HEK293 (cell line): ENCODE data around the gene APRT.

Experiments
- CTCF ChIA-PET: fragments of 350-600 bp; formaldehyde crosslinking; extraction: SDS; loops from one replicate; lab custom pipeline; 2021; ENCODE audit warnings: antibody characterized with exemption; lab: Yijun Ruan, JAX
- POLR2A ChIA-PET: fragments of 300-600 bp; formaldehyde crosslinking; extraction: SDS; loops from one replicate; lab custom pipeline; 2020; ENCODE audit warnings: antibody characterized with exemption, inconsistent platforms; lab: Yijun Ruan, JAX
- H3K27ac ChIP-seq: fragments of 200-500 bp; sonication (Bioruptor generic); 2 replicates; pipeline ENCODE4 v1.5.1; 2014; ENCODE audit warnings: low read depth, low read length, control low read depth, inconsistent platforms; ENCODE audit errors: extremely low read depth
- H3K36me3 ChIP-seq, 2 experiments: fragments of 200-500 bp in 1 of 2; sonication (Bioruptor generic) in 1 of 2; 1 replicate in 1 of 2; 2 replicates in 1 of 2; pipeline ENCODE4 v1.5.1; 2014 to 2017; ENCODE audit warnings: inconsistent platforms in 2 of 2, low read length in 2 of 2; ENCODE audit not compliant: control insufficient read depth in 2 of 2, insufficient read depth in 1 of 2
- H3K4me1 ChIP-seq: fragments of 200-500 bp; sonication (Bioruptor generic); 2 replicates; pipeline ENCODE4 v1.5.1; 2014; ENCODE audit warnings: mild to moderate bottlenecking, low read length, inconsistent platforms; ENCODE audit not compliant: control insufficient read depth, insufficient read depth
- H3K4me3 ChIP-seq: 2 replicates; pipeline ENCODE4 v1.5.1; 2011; ENCODE audit warnings: low read depth, mild to moderate bottlenecking, control low read depth, low read length, moderate library complexity
- H3K9me3 ChIP-seq: fragments of 200-500 bp; sonication (Bioruptor generic); 2 replicates; pipeline ENCODE4 v1.5.1; 2014; ENCODE audit warnings: low read depth, low read length, inconsistent platforms; ENCODE audit not compliant: control insufficient read depth, insufficient read depth
- GLI2 ChIP-seq: fragments of 450-650 bp; formaldehyde crosslinking; IDR thresholded peaks from 2 replicates; pipeline ENCODE4; 2017; ENCODE audit warnings: missing biosample characterization, missing genetic modification characterization, low read depth, borderline replicate concordance
- HIC1 ChIP-seq: fragments of 450-650 bp; formaldehyde crosslinking; IDR thresholded peaks from 2 replicates; pipeline ENCODE4 v1.5.1; 2016; ENCODE audit warnings: missing biosample characterization, missing genetic modification characterization
- KLF16 ChIP-seq: fragments of 450-650 bp; formaldehyde crosslinking; IDR thresholded peaks from 2 replicates; pipeline ENCODE4 v1.5.1; 2017; ENCODE audit warnings: missing biosample characterization, missing genetic modification characterization
- MEIS1 ChIP-seq: sonication (generic); formaldehyde crosslinking; IDR thresholded peaks from 2 replicates; pipeline ENCODE4 v1.8.1; 2022; ENCODE audit warnings: missing genetic modification reagents, mild to moderate bottlenecking, borderline replicate concordance
- MYNN ChIP-seq: fragments of 450-650 bp; formaldehyde crosslinking; IDR thresholded peaks from 2 replicates; pipeline ENCODE4 v1.5.1; 2016; ENCODE audit warnings: missing biosample characterization, missing genetic modification characterization, borderline replicate concordance
- PBX3 ChIP-seq: sonication (generic); formaldehyde crosslinking; IDR thresholded peaks from 2 replicates; pipeline ENCODE4 v1.8.1; 2022; ENCODE audit warnings: mild to moderate bottlenecking, moderate library complexity, missing genetic modification reagents
- SCRT2 ChIP-seq: fragments of 450-650 bp; formaldehyde crosslinking; IDR thresholded peaks from 2 replicates; pipeline ENCODE4 v1.5.1; 2016; ENCODE audit warnings: missing biosample characterization, missing genetic modification characterization
- TRIM28 ChIP-seq: IDR thresholded peaks from 2 replicates; pipeline ENCODE4 v1.6.1; 2011; ENCODE audit warnings: low read length, control low read depth, borderline replicate concordance
- ZBTB48 ChIP-seq: fragments of 450-650 bp; formaldehyde crosslinking; IDR thresholded peaks from 2 replicates; pipeline ENCODE4 v1.5.1; 2016; ENCODE audit warnings: missing biosample characterization, missing genetic modification characterization
- ZBTB49 ChIP-seq: fragments of 450-650 bp; formaldehyde crosslinking; IDR thresholded peaks from 2 replicates; pipeline ENCODE4 v1.5.1; 2016; ENCODE audit warnings: missing biosample characterization, missing genetic modification characterization, low read depth
- ZNF114 ChIP-seq: fragments of 450-650 bp; formaldehyde crosslinking; IDR thresholded peaks from 2 replicates; pipeline ENCODE4 v1.5.0; 2017; ENCODE audit warnings: missing biosample characterization, missing genetic modification characterization
- ZNF138 ChIP-seq: fragments of 450-650 bp; formaldehyde crosslinking; IDR thresholded peaks from 2 replicates; pipeline ENCODE4 v1.5.1; 2016; ENCODE audit warnings: missing biosample characterization, missing genetic modification characterization, borderline replicate concordance
- ZNF221 ChIP-seq: fragments of 450-650 bp; formaldehyde crosslinking; IDR thresholded peaks from 2 replicates; pipeline ENCODE4 v1.5.1; 2017; ENCODE audit warnings: missing biosample characterization, missing genetic modification characterization, borderline replicate concordance
- ZNF248 ChIP-seq: fragments of 450-650 bp; formaldehyde crosslinking; IDR thresholded peaks from 2 replicates; pipeline ENCODE4 v1.5.1; 2017; ENCODE audit warnings: missing biosample characterization, missing genetic modification characterization
- ZNF354C ChIP-seq: fragments of 450-650 bp; formaldehyde crosslinking; IDR thresholded peaks from 2 replicates; pipeline ENCODE4 v1.5.1; 2016; ENCODE audit warnings: missing biosample characterization, missing genetic modification characterization, low read depth, borderline replicate concordance
- ZNF394 ChIP-seq: fragments of 450-650 bp; formaldehyde crosslinking; IDR thresholded peaks from 2 replicates; pipeline ENCODE4 v1.5.1; 2016; ENCODE audit warnings: missing biosample characterization, missing genetic modification characterization, mild to moderate bottlenecking, moderate library complexity, borderline replicate concordance
- ZNF548 ChIP-seq: fragments of 450-650 bp; formaldehyde crosslinking; IDR thresholded peaks from 2 replicates; pipeline ENCODE4 v1.5.1; 2016; ENCODE audit warnings: missing biosample characterization, missing genetic modification characterization
- ZNF600 ChIP-seq: fragments of 450-650 bp; formaldehyde crosslinking; IDR thresholded peaks from 2 replicates; pipeline ENCODE4 v1.5.1; 2016; ENCODE audit warnings: missing biosample characterization, missing genetic modification characterization
- ZNF621 ChIP-seq: fragments of 450-650 bp; formaldehyde crosslinking; IDR thresholded peaks from 2 replicates; pipeline ENCODE4 v1.5.1; 2017; ENCODE audit warnings: missing biosample characterization, missing genetic modification characterization
- ZNF623 ChIP-seq: fragments of 450-650 bp; formaldehyde crosslinking; IDR thresholded peaks from 2 replicates; pipeline ENCODE4 v1.5.1; 2016; ENCODE audit warnings: missing biosample characterization, missing genetic modification characterization
- ZNF624 ChIP-seq: fragments of 450-650 bp; formaldehyde crosslinking; IDR thresholded peaks from 2 replicates; pipeline ENCODE4 v1.5.1; 2017; ENCODE audit warnings: missing biosample characterization, missing genetic modification characterization
- ZNF660 ChIP-seq: fragments of 450-650 bp; IDR thresholded peaks from 2 replicates; pipeline ENCODE4 v1.5.1; 2018; ENCODE audit warnings: missing biosample characterization, mild to moderate bottlenecking, missing genetic modification characterization
- ZNF76 ChIP-seq: fragments of 450-650 bp; formaldehyde crosslinking; IDR thresholded peaks from 2 replicates; pipeline ENCODE4; 2016; ENCODE audit warnings: low read depth, missing biosample characterization, missing genetic modification characterization, borderline replicate concordance
- ZNF791 ChIP-seq: fragments of 450-650 bp; formaldehyde crosslinking; IDR thresholded peaks from 2 replicates; pipeline ENCODE4 v1.5.1; 2016; ENCODE audit warnings: missing biosample characterization, missing genetic modification characterization
- ZNF837 ChIP-seq: fragments of 450-650 bp; formaldehyde crosslinking; IDR thresholded peaks from 2 replicates; pipeline ENCODE4 v1.5.1; 2016; ENCODE audit warnings: missing biosample characterization, missing genetic modification characterization
- ZNF843 ChIP-seq: fragments of 450-650 bp; formaldehyde crosslinking; IDR thresholded peaks from 2 replicates; pipeline ENCODE4 v1.5.1; 2016; ENCODE audit warnings: missing biosample characterization, missing genetic modification characterization

Gene APRT

GRCh38 chr16:88811769-88812512, at the start of gene APRT (continued):
- TF ChIP-seq GLI2 (tag by site-specific recombination) = no peak
- TF ChIP-seq ZNF624 (tag by site-specific recombination) = peak; percentile 68; the same call in 1 of the 2 replicates
- TF ChIP-seq ZNF600 (tag by site-specific recombination) = peak; percentile 89
- peak; percentile 73; the same call in 1 of the 2 replicates for TF ChIP-seq ZNF394 (tag by site-specific recombination)
- TF ChIP-seq HIC1 (tag by site-specific recombination) = peak; percentile 52
- no peak for TF ChIP-seq ZNF138
- TF ChIP-seq ZNF76 (tag by site-specific recombination) = peak; percentile 16; the same call in 1 of the 2 replicates

GRCh38 chr16:88861359-88861758, 49.6 kb upstream of the APRT start:
- Histone ChIP-seq H3K4me1 (no peaks in the 10 kb centered on the region), H3K36me3 (peaks cover 0 to 43% of the 10 kb centered on the region in 2 experiments; a peak in 1 of 3 replicates), H3K27ac (no peak overlapping the region), H3K9me3 (no peaks in the 10 kb centered on the region), H3K4me3 (no peak overlapping the region)
- no peak for TF ChIP-seq ZNF791 (tag by site-specific recombination)
- TF ChIP-seq TRIM28 = no peak
- TF ChIP-seq ZBTB49 (tag by site-specific recombination) = no peak
- TF ChIP-seq ZNF843 (tag by site-specific recombination) = no peak
- TF ChIP-seq ZNF624 (tag by site-specific recombination) = no peak
- TF ChIP-seq KLF16 (tag by site-specific recombination) = no peak
- no peak for TF ChIP-seq ZNF660 (tag by site-specific recombination)
- no peak for TF ChIP-seq ZNF837 (tag by site-specific recombination)
- no peak for TF ChIP-seq ZNF76 (tag by site-specific recombination)
- no peak for TF ChIP-seq ZNF621 (tag by site-specific recombination)
- no peak for TF ChIP-seq ZNF354C (tag by site-specific recombination)
- ChIA-PET CTCF (no interaction called here), POLR2A (no interaction called here)

GRCh38 chr16:88859381-88860091, 47.8 kb upstream of the APRT start:
- H3K36me3 ChIP-seq = peaks cover 0 to 43% of the 10 kb centered on the region in 2 experiments; a peak in 1 of 3 replicates
- no peaks in the 10 kb centered on the region for H3K4me1 ChIP-seq
- ChIA-PET POLR2A (no interaction called here), CTCF (no interaction called here)
- H3K27ac ChIP-seq = no peak overlapping the region
- no peak overlapping the region for H3K4me3 ChIP-seq
- no peak for TF ChIP-seq MEIS1 (CRISPR knock-in tag)
- TF ChIP-seq ZNF623 (tag by site-specific recombination) = no peak
- TF ChIP-seq ZNF248 = no peak
- no peak for TF ChIP-seq SCRT2 (tag by site-specific recombination)
- TF ChIP-seq ZNF548 = no peak
- no peak for TF ChIP-seq ZBTB48
- no peak for TF ChIP-seq ZNF600 (tag by site-specific recombination)
- TF ChIP-seq PBX3 (CRISPR knock-in tag) = no peak
- TF ChIP-seq ZNF221 (tag by site-specific recombination) = no peak
- no peak for TF ChIP-seq MYNN (tag by site-specific recombination)
- TF ChIP-seq ZNF114 (tag by site-specific recombination) = no peak
- H3K9me3 ChIP-seq = no peaks in the 10 kb centered on the region
